Vagina (tissue), 2 donors: Measurements from ENCODE around the gene LINC01488. TPM values are rescaled to one million over a fixed set of nuclear protein-coding genes. Genes with fewer than 3 reads are reported as not detected.

Experiments used
- DNase-seq, 2 donors: peaks; one replicate each; pipeline ENCODE4 v3.0.0-alpha.2; 2017; ENCODE audit errors: extremely low spot score in 2 of 2
- H3K27ac ChIP-seq: fragments of 200-600 bp; sonication (generic); one replicate; pipeline ENCODE4 v1.5.1; 2019
- H3K27me3 ChIP-seq: fragments of 200-600 bp; sonication (generic); one replicate; pipeline ENCODE4 v1.5.1; 2019
- H3K36me3 ChIP-seq, 2 donors: fragments of 200-600 bp; sonication (generic); one replicate each; pipeline ENCODE4 v1.5.1; 2017 to 2019
- H3K4me1 ChIP-seq: fragments of 200-600 bp; sonication (generic); one replicate; pipeline ENCODE4 v1.5.1; 2019
- H3K4me3 ChIP-seq, 2 donors: fragments of 200-600 bp; sonication (generic); 1 replicate in 1 of 2; 2 replicates in 1 of 2; pipeline ENCODE4 v1.5.1; 2016 to 2019
- H3K9me3 ChIP-seq: fragments of 200-600 bp; sonication (generic); one replicate; pipeline ENCODE4 v1.5.1; 2019
- POLR2A ChIP-seq, 2 donors: fragments of 450-650 bp; IDR thresholded peaks; one replicate each; pipeline ENCODE4 v1.6.1; 2017; ENCODE audit warnings: antibody characterized with exemption in 2 of 2, mild to moderate bottlenecking in 2 of 2, moderate library complexity in 2 of 2
- POLR2AphosphoS5 ChIP-seq, 2 donors: sonication (generic); formaldehyde crosslinking; IDR thresholded peaks; one replicate each; pipeline ENCODE4 v1.9.0; 2017; ENCODE audit warnings: antibody characterized with exemption in 2 of 2, mild to moderate bottlenecking in 2 of 2, low read depth in 1 of 2; ENCODE audit not compliant: insufficient read depth in 1 of 2
- intact Hi-C: fragments of 100-400 bp; cut with DNase I; formaldehyde crosslinking; loops from one replicate; pipeline ENCODE4 v1.15.1; 2023
- total RNA-seq: library from RNA; depleted of rRNA; stranded (reverse); fragments of >200 nt; gene quantifications from one replicate; pipeline ENCODE4 v1.2.3, GENCODE V29; 2016
- TF ChIP-seq, protein P1 (sequence below), 3 experiments: fragments of 450-650 bp in 2 of 3; fragments of 200-600 bp in 1 of 3; sonication (generic) in 1 of 3; IDR thresholded peaks; one replicate each; pipeline ENCODE4 v1.5.1; 2017 to 2019; ENCODE audit warnings: antibody characterized with exemption in 3 of 3, mild to moderate bottlenecking in 2 of 3, moderate library complexity in 2 of 3

Gene LINC01488
- total RNA-seq, 1 donor from 2014 or later: not detected

DNA sequence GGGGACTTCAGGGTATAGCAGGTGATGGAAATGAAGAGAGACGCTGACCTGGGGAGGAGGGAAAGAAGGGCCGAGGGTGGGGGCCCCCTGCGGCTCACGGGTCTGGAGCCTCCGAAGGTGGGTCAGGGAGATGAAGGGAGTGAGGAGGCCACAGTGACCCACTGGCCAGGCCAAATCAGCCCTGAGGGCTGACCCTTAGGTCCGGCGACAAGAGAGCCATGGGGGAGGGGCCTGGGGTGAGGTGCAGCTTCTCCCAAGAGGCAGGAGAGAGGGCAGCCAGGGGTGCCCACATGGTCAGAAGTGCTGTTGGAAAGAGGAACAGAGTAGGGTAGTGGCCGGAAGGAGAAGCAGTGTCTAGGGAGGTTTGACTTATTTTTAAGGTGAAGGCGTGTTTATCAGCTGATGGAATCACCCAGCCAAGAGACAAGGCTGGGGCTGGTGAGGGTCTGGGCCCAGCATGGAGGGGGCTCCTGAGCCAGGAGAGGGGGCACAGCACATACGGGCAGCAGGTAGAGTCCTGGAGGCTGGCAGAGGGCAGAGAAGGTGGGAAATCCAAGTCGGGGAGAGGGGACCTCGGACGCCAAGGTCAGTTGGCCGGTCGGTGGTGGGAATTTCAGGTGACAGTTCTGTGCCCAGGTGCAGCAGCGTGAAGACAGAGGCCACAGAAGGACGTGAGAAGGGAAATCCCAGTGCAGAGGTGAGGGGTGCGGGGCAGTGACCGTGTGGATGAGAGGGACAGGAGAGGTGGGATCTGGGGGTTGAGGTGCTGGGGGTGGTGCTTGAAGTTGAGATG lies 49.0 kb downstream of the LINC01488 start:
- DNase-seq: no peak
- H3K27me3 ChIP-seq: no peaks in the 10 kb centered on the region
- H3K4me3 ChIP-seq: no peak overlapping the region
- H3K36me3 ChIP-seq: no peaks in the 10 kb centered on the region
- H3K27ac ChIP-seq: no peak overlapping the region
- TF ChIP-seq, protein P1, sequence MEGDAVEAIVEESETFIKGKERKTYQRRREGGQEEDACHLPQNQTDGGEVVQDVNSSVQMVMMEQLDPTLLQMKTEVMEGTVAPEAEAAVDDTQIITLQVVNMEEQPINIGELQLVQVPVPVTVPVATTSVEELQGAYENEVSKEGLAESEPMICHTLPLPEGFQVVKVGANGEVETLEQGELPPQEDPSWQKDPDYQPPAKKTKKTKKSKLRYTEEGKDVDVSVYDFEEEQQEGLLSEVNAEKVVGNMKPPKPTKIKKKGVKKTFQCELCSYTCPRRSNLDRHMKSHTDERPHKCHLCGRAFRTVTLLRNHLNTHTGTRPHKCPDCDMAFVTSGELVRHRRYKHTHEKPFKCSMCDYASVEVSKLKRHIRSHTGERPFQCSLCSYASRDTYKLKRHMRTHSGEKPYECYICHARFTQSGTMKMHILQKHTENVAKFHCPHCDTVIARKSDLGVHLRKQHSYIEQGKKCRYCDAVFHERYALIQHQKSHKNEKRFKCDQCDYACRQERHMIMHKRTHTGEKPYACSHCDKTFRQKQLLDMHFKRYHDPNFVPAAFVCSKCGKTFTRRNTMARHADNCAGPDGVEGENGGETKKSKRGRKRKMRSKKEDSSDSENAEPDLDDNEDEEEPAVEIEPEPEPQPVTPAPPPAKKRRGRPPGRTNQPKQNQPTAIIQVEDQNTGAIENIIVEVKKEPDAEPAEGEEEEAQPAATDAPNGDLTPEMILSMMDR (IDR thresholded peaks at IDR 0.05): no peak
- TF ChIP-seq POLR2AphosphoS5 (IDR thresholded peaks at IDR 0.05; ENCODE audit: insufficient read depth in 1 of 2, low read depth in 1 of 2) (no peak), POLR2A (IDR thresholded peaks at IDR 0.05) (no peak)
- intact Hi-C loops: no loop called here
- no peaks in the 10 kb centered on the region for H3K9me3 ChIP-seq
- no peaks in the 10 kb centered on the region for H3K4me1 ChIP-seq

DNA sequence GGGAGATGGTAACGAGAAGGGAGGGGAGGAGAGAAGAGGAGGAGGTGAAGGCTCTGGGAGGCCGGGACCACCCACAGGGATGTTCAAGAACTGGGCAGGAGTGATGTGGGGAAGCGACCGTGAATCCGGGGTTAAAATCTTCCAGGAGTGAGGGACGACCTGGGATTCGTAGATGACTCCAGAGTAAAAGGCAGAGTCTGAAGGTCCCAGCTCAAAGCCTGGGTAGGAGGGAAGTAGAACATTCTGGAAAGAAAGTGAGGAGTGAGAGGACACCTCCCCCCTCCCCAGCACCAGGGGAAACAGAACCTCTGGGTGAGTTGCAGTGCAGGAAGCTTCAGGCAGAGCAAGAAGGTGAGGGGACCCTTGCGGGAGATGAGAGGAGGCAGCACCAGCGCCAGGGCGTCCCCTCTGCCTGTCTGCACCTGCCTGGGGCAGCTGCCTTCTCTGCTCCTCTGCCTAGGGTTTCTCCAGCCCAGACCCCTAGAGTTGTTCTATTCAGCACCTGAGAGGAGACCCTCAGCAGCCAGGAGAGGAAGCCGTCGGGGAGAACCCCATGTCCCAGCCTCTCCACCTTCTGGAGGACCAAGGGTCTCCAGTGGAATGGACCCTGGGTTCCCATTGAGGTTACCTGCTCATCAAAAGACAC lies 49.7 kb downstream of the LINC01488 start:
- Histone ChIP-seq H3K27ac (no peak overlapping the region), H3K27me3 (no peaks in the 10 kb centered on the region), H3K9me3 (no peaks in the 10 kb centered on the region), H3K4me3 (no peak overlapping the region), H3K36me3 (no peaks in the 10 kb centered on the region), H3K4me1 (no peaks in the 10 kb centered on the region)
- peak in 1 of 2 donors; percentile 93 for DNase-seq
- intact Hi-C loops: no loop called here
- TF ChIP-seq POLR2AphosphoS5 (IDR thresholded peaks at IDR 0.05; ENCODE audit: insufficient read depth in 1 of 2, low read depth in 1 of 2): no peak
- TF ChIP-seq, protein P1 (IDR thresholded peaks at IDR 0.05): no peak
- no peak for TF ChIP-seq POLR2A (IDR thresholded peaks at IDR 0.05)

DNA sequence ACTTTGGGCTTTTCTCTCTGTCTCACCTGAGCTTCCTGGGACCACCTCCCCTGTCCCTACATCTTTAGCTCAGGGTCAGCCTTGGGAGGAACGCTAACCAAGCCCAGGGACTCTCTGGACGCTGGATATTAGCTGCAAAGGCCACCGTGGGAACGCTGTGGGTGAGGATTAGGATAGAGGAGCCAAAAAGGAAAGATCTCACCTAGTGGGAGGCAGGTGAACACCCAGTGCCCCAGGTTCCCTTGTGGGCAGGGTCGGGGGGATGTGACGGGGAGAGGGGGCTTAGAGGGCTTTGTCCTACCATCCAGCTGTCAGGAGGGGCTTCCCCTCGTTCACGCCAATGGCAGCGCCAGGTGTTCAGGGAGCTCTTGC lies 50.2 kb downstream of the LINC01488 start:
- intact Hi-C loops: no loop called here
- Histone ChIP-seq H3K36me3 (no peaks in the 10 kb centered on the region), H3K9me3 (no peaks in the 10 kb centered on the region), H3K27ac (no peak overlapping the region), H3K4me3 (no peak overlapping the region), H3K4me1 (no peaks in the 10 kb centered on the region), H3K27me3 (no peaks in the 10 kb centered on the region)
- DNase-seq: no peak
- no peak for TF ChIP-seq POLR2AphosphoS5 (IDR thresholded peaks at IDR 0.05; ENCODE audit: insufficient read depth in 1 of 2, low read depth in 1 of 2)
- no peak for TF ChIP-seq POLR2A (IDR thresholded peaks at IDR 0.05)

DNA sequence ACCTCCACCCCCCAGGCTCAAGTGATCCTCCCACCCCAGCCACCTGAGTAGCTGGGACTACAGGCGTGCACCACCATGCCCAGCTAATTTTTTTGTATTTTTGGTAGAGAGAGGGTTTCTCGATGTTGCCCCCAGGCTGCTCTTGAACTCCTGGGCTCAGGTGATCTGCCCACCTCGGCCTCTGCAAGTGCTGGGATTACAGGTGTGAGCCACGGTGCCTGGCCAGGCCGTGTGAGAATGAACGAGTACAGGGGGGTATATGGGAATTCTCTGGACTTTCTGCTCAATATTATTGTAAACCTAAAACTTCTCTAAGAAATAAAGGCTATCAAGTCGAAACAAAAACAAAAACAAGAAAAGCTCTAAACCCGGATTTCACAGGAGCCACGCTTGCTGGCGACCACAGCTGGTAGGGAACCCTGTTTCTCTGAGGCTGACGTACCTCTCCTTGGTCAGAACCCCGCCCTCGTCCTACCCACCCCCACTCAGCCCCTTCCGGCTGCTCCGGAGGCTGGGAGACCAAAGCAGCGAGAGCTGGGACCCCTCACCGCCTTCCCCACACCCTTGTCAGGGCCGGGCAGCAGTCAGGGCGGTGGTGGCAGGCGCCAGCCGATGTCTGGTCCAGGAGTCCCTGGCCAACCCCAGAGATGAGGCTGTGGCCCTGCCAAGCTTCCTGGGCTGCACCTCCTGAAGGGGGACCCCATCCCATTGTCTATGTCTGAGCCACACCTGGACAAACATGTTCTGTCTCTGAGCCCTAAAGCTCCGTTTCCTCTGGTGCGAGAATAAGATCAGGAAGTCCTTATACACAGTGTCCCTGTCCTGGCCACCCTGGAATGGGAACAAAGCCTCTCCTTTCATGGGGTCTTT lies 52.1 kb downstream of the LINC01488 start:
- no peaks in the 10 kb centered on the region for H3K36me3 ChIP-seq
- no peak overlapping the region for H3K27ac ChIP-seq
- TF ChIP-seq, protein P1 (IDR thresholded peaks at IDR 0.05): no peak
- H3K4me3 ChIP-seq: no peak overlapping the region
- intact Hi-C loops: no loop called here
- no peaks in the 10 kb centered on the region for H3K27me3 ChIP-seq
- H3K4me1 ChIP-seq: no peaks in the 10 kb centered on the region
- no peak for DNase-seq
- H3K9me3 ChIP-seq: no peaks in the 10 kb centered on the region

DNA sequence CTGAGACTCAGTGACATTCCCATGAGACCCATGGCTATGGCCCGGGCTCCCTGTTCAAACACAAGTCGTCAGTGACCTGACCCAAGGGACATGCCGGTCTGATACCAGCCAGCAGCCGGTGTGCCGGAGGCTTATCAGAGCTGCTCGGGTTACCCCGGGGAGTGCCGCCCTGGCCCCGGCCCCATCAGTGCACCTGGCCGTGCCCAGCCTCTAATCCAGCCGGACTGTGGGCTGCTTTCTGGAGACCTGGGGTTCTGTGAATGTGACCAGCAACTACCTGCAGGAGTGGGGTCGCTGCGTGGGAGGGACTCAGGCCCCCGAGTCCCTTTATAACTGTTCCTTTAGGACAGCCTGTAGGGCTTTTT lies 52.7 kb downstream of the LINC01488 start:
- no peak for DNase-seq
- no peak overlapping the region for H3K4me3 ChIP-seq
- no peak overlapping the region for H3K27ac ChIP-seq
- no peak for TF ChIP-seq POLR2AphosphoS5 (IDR thresholded peaks at IDR 0.05; ENCODE audit: insufficient read depth in 1 of 2, low read depth in 1 of 2)
- TF ChIP-seq, protein P1 (IDR thresholded peaks at IDR 0.05): no peak
- no peak for TF ChIP-seq POLR2A (IDR thresholded peaks at IDR 0.05)
- no peaks in the 10 kb centered on the region for H3K9me3 ChIP-seq
- H3K4me1 ChIP-seq: no peaks in the 10 kb centered on the region
- intact Hi-C loops: no loop called here
- H3K27me3 ChIP-seq: no peaks in the 10 kb centered on the region
- H3K36me3 ChIP-seq: no peaks in the 10 kb centered on the region
